CD4-positive, CD25-positive, alpha-beta regulatory T cell (primary cell): ENCODE results near the gene CPS1. TPM values are rescaled to one million over a fixed set of nuclear protein-coding genes. Genes with fewer than 3 reads are reported as not detected.

Experiments used
- ATAC-seq, 2 donors: fragments of 150-1000 bp; cut with Tn5 transposase; one replicate each; pipeline ENCODE4 v1.10.0; 2021; ENCODE audit warnings: low read depth in 2 of 2, moderate number of reproducible peaks in 2 of 2, moderate library complexity in 1 of 2
- DNase-seq, 3 donors: peaks; one replicate each; pipeline versions ENCODE4 v3.0.0 to v3.0.0-alpha.2; 2012 to 2022; ENCODE audit warnings: mixed read lengths in 1 of 3
- H3K27ac ChIP-seq: one replicate; pipeline ENCODE4 v1.7.0; 2013; ENCODE audit warnings: mild to moderate bottlenecking, low read length; ENCODE audit not compliant: insufficient read depth, poor library complexity, severe bottlenecking
- H3K27me3 ChIP-seq: one replicate; pipeline ENCODE4 v1.7.0; 2013; ENCODE audit warnings: low read length; ENCODE audit not compliant: control insufficient read depth, insufficient read depth
- H3K36me3 ChIP-seq: one replicate; pipeline ENCODE4 v1.7.0; 2013; ENCODE audit warnings: mild to moderate bottlenecking, low read length, moderate library complexity; ENCODE audit not compliant: control insufficient read depth, insufficient read depth
- H3K4me1 ChIP-seq: 2 replicates; pipeline ENCODE4 v1.7.0; 2013; ENCODE audit warnings: mild to moderate bottlenecking, low read length; ENCODE audit not compliant: insufficient read depth, control insufficient read depth, poor library complexity, severe bottlenecking
- H3K4me3 ChIP-seq: one replicate; pipeline ENCODE4 v1.7.0; 2013; ENCODE audit warnings: low read depth, mild to moderate bottlenecking, low read length, moderate library complexity
- H3K9me3 ChIP-seq, 2 experiments: 1 replicate in 1 of 2; 2 replicates in 1 of 2; pipeline ENCODE4 v1.7.0; 2013; ENCODE audit warnings: low read length in 2 of 2, mild to moderate bottlenecking in 1 of 2, moderate library complexity in 1 of 2; ENCODE audit not compliant: control insufficient read depth in 2 of 2
- H3K27ac Mint-ChIP-seq, 3 donors: one replicate each; pipeline ENCODE4 v1.8.0; 2020 to 2022; ENCODE audit warnings: mild to moderate bottlenecking in 3 of 3, mixed read lengths in 3 of 3, moderate library complexity in 2 of 3
- H3K27me3 Mint-ChIP-seq: one replicate; pipeline ENCODE4 v1.8.0; 2022; ENCODE audit warnings: mild to moderate bottlenecking, mixed read lengths
- H3K36me3 Mint-ChIP-seq: one replicate; pipeline ENCODE4 v1.8.0; 2020; ENCODE audit warnings: mixed read lengths
- H3K4me1 Mint-ChIP-seq, 4 donors: one replicate each; pipeline ENCODE4 v1.8.0; 2020 to 2022; ENCODE audit warnings: mixed read lengths in 4 of 4, mild to moderate bottlenecking in 1 of 4
- H3K4me3 Mint-ChIP-seq, 4 donors: one replicate each; pipeline ENCODE4 v1.8.0; 2020 to 2022; ENCODE audit warnings: mild to moderate bottlenecking in 4 of 4, mixed read lengths in 4 of 4, moderate library complexity in 3 of 4
- H3K9me3 Mint-ChIP-seq, 7 donors: one replicate each; pipeline ENCODE4 v1.8.0; 2020 to 2022; ENCODE audit warnings: mixed read lengths in 7 of 7, mild to moderate bottlenecking in 3 of 7, moderate library complexity in 2 of 7
- polyA plus RNA-seq, 4 donors: library from polyadenylated mRNA; unstranded; fragments of 300-500 nt; fragmentation: Illumina TruSeq; gene quantifications; one replicate each; pipeline ENCODE4 v1.2.3, GENCODE V29; 2021
- total RNA-seq: library from RNA; stranded (reverse); gene quantifications from one replicate; pipeline ENCODE4 v1.2.3, GENCODE V29; 2022

CPS1 gene
- total and polyA plus RNA-seq, 5 donors from 2014 or later: 0.59 TPM; not detected in 4

DNA sequence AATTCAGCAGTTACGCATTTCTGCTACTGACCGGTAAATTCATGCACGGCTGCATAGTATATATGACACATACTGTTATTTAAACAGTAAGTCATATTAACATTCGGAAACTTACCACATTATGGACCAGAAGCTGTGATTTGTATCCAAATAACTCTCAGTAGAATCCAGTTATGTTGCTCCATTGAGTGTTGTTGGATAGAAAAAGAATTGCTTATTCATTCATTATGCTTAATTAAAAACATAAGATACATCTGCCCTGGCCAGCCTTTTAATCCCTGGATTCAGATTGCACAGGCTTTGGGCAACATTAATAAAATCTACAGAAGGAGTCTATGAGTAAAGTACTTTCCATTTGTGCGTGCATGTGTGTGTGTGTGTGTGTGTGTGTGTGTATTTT is 111.3 kb downstream of the CPS1 start:
- H3K4me3 Mint-ChIP-seq: no peak overlapping the region

DNA sequence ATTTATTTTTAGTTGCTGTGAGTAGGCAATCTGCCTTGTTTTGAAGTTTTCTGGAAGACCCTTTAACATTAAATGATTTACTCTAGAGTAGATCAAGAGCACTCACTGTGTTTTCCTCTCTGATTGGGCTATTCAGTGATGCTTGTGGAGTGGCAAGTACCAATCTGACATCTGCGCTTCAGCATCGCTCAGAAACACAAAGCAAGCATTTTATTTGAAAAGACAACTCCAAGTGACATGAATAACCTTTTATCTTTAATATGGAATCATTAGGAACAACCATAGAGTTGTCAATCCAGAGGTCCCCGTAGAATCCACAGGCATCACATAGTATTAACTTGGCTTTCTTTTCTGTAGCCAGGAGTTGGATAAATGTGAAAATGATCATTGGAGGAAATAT is 114.7 kb downstream of the CPS1 start:
- no peak overlapping the region for H3K4me3 Mint-ChIP-seq
- no peaks in the 10 kb centered on the region for H3K36me3 Mint-ChIP-seq
- H3K27me3 Mint-ChIP-seq: no peaks in the 10 kb centered on the region
- no peak overlapping the region for H3K27ac Mint-ChIP-seq
- Histone ChIP-seq H3K27ac (no peak overlapping the region), H3K4me1 (no peaks in the 10 kb centered on the region), H3K36me3 (no peaks in the 10 kb centered on the region), H3K27me3 (no peaks in the 10 kb centered on the region), H3K9me3 (no peaks in the 10 kb centered on the region), H3K4me3 (no peak overlapping the region)
- H3K4me1 Mint-ChIP-seq: no peaks in the 10 kb centered on the region
- ATAC-seq (no peak), DNase-seq (no peak)
- H3K9me3 Mint-ChIP-seq: peaks cover 0 to 7% (median 0%) of the 10 kb centered on the region in 7 donors

More for the DNA sequence above, 111.3 kb downstream of the CPS1 start:
- Mint-ChIP-seq H3K4me1 (no peaks in the 10 kb centered on the region), H3K36me3 (no peaks in the 10 kb centered on the region), H3K9me3 (peaks cover 0 to 4% (median 0%) of the 10 kb centered on the region in 7 donors), H3K27me3 (no peaks in the 10 kb centered on the region), H3K27ac (no peak overlapping the region)
- ATAC-seq: no peak
- H3K27me3 ChIP-seq: no peaks in the 10 kb centered on the region
- no peak overlapping the region for H3K27ac ChIP-seq
- no peaks in the 10 kb centered on the region for H3K4me1 ChIP-seq
- H3K9me3 ChIP-seq: no peaks in the 10 kb centered on the region
- DNase-seq: no peak
- H3K4me3 ChIP-seq: no peak overlapping the region
- H3K36me3 ChIP-seq: no peaks in the 10 kb centered on the region

DNA sequence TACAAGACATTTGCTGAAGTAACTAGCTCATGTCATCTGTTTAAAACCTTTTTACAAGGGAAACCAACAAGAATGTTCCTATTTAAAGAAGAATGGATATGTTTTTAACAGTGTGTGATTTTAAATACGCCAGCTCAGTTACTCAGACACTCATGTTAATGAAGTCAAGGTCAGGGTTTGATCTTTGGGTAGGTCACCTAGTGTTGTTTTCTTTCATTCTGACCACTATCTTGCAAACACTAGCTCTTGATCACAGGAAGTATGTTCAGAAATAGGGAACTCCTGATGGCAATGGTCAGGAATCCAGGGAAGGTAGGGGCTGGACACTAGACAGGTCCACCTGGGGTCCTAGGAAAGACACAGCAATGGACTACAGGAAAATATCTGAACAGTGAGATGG is 116.7 kb downstream of the CPS1 start:
- H3K9me3 ChIP-seq: no peaks in the 10 kb centered on the region
- Mint-ChIP-seq H3K36me3 (no peaks in the 10 kb centered on the region), H3K4me3 (no peak overlapping the region), H3K27ac (no peak overlapping the region), H3K4me1 (no peaks in the 10 kb centered on the region), H3K27me3 (no peaks in the 10 kb centered on the region), H3K9me3 (peaks cover 0 to 7% (median 0%) of the 10 kb centered on the region in 7 donors)
- no peak overlapping the region for H3K27ac ChIP-seq
- H3K4me3 ChIP-seq: no peak overlapping the region
- no peaks in the 10 kb centered on the region for H3K36me3 ChIP-seq
- H3K27me3 ChIP-seq: no peaks in the 10 kb centered on the region
- ATAC-seq: no peak
- no peak for DNase-seq
- no peaks in the 10 kb centered on the region for H3K4me1 ChIP-seq

DNA sequence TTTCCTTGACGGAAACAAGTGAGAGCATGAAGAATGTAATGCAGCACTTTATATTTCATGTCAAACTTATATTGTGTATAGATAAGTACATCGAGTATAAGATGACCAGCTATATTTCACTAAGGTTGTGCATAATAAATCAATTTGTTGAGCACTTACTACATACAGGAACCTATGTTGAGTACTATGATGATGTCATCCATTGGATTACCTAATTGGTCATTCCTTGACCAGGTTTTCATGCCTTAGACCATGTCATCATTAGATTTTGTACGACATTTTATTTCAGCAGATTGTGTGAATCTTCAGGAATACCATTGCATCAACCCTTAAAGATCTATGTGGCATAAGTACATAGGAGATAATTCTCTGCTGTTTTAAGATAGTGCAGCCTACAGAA is 119.7 kb downstream of the CPS1 start:
- Histone ChIP-seq H3K4me1 (no peaks in the 10 kb centered on the region), H3K27me3 (no peaks in the 10 kb centered on the region), H3K4me3 (no peak overlapping the region), H3K27ac (no peak overlapping the region), H3K36me3 (no peaks in the 10 kb centered on the region), H3K9me3 (no peaks in the 10 kb centered on the region)
- Mint-ChIP-seq H3K4me3 (no peak overlapping the region), H3K9me3 (peaks cover 0 to 4% (median 0%) of the 10 kb centered on the region in 7 donors), H3K27me3 (no peaks in the 10 kb centered on the region), H3K4me1 (no peaks in the 10 kb centered on the region), H3K36me3 (no peaks in the 10 kb centered on the region), H3K27ac (no peak overlapping the region)
- no peak for ATAC-seq
- no peak for DNase-seq

- H3K27ac Mint-ChIP-seq: no peak overlapping the region
- Histone ChIP-seq H3K4me3 (no peak overlapping the region), H3K9me3 (no peaks in the 10 kb centered on the region), H3K27me3 (no peaks in the 10 kb centered on the region), H3K27ac (no peak overlapping the region), H3K36me3 (no peaks in the 10 kb centered on the region), H3K4me1 (no peaks in the 10 kb centered on the region)
- no peaks in the 10 kb centered on the region for H3K4me1 Mint-ChIP-seq
- H3K4me3 Mint-ChIP-seq: no peak overlapping the region
- no peak for DNase-seq
- H3K36me3 Mint-ChIP-seq: no peaks in the 10 kb centered on the region
- no peak for ATAC-seq
- H3K27me3 Mint-ChIP-seq: no peaks in the 10 kb centered on the region
- peaks cover 0 to 4% (median 0%) of the 10 kb centered on the region in 7 donors for H3K9me3 Mint-ChIP-seq
These were observed 125.1 kb downstream of the CPS1 start for GRCh38 chr2:210681491-210681890.

DNA sequence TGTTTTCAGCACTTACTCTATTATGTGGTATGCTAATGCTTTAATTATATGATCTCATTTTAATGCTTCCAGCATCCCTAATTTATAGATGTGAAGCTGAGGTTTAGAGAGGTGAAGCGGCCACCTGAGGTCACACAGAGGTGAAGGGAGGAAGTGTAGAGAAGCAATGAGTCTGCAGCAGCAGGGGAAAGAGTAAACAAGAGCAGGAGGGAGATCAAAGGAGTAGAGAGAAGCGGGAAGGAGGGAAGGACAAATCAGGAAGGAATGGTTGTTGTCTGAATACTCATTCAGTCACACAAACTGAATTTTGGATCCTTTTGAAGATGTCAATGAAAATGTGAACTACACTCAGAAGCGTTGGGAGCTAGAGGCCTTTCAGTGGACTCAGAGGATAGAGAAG is 130.0 kb downstream of the CPS1 start:
- Mint-ChIP-seq H3K9me3 (peaks cover 0 to 7% (median 0%) of the 10 kb centered on the region in 7 donors), H3K4me3 (no peak overlapping the region), H3K36me3 (no peaks in the 10 kb centered on the region), H3K27me3 (no peaks in the 10 kb centered on the region), H3K27ac (no peak overlapping the region), H3K4me1 (no peaks in the 10 kb centered on the region)
- Histone ChIP-seq H3K27me3 (no peaks in the 10 kb centered on the region), H3K4me1 (no peaks in the 10 kb centered on the region), H3K4me3 (no peak overlapping the region), H3K36me3 (no peaks in the 10 kb centered on the region), H3K27ac (no peak overlapping the region), H3K9me3 (no peaks in the 10 kb centered on the region)
- DNase-seq: no peak
- ATAC-seq: no peak

DNA sequence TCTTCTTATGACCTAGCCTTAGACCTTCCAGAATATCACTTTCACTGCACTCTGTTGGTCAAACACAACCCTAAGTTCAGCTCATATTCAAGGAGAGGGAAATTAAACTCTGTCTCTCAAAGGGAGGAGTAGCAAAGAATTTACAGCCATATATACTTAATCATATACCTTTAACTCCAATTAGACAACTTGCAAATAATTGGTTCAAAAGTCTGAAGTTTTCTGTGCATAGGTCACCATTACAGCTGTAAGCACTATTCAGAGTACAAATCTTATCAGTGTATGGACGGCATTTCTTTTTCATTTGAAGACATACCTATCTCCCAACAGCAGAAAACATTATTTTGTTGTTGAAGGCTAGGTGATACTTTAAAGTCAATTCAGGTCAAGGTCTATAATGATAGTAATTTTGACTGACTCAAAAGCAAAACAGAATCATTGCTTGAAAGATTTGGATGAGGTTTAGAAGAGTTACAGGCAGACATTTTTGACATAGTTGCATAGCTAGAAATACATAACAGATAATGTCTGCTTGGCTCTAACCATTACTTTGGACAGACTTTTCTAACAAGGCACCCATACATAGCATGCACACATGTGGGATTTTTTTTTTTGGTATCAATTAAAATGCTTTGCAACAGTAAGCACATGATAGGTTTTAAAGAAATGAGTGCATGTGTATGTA is 131.5 kb downstream of the CPS1 start:
- H3K27ac ChIP-seq: no peak overlapping the region
- H3K36me3 ChIP-seq: no peaks in the 10 kb centered on the region
- no peak overlapping the region for H3K4me3 ChIP-seq
- H3K27me3 ChIP-seq: no peaks in the 10 kb centered on the region
- H3K4me3 Mint-ChIP-seq: no peak overlapping the region
- peaks cover 0 to 7% (median 0%) of the 10 kb centered on the region in 7 donors for H3K9me3 Mint-ChIP-seq
- H3K36me3 Mint-ChIP-seq: no peaks in the 10 kb centered on the region
- no peak overlapping the region for H3K27ac Mint-ChIP-seq
- DNase-seq (no peak), ATAC-seq (no peak)
- no peaks in the 10 kb centered on the region for H3K9me3 ChIP-seq
- H3K27me3 Mint-ChIP-seq: no peaks in the 10 kb centered on the region
- no peaks in the 10 kb centered on the region for H3K4me1 Mint-ChIP-seq
- no peaks in the 10 kb centered on the region for H3K4me1 ChIP-seq

GRCh38 chr2:210707900-210708299 is 151.5 kb downstream of the CPS1 start:
- no peaks in the 10 kb centered on the region for H3K4me1 Mint-ChIP-seq
- Histone ChIP-seq H3K27me3 (no peaks in the 10 kb centered on the region), H3K4me1 (no peaks in the 10 kb centered on the region), H3K4me3 (no peak overlapping the region), H3K9me3 (no peaks in the 10 kb centered on the region), H3K27ac (no peak overlapping the region), H3K36me3 (no peaks in the 10 kb centered on the region)
- peaks cover 0 to 2% (median 0%) of the 10 kb centered on the region in 7 donors for H3K9me3 Mint-ChIP-seq
- H3K36me3 Mint-ChIP-seq: no peaks in the 10 kb centered on the region
- ATAC-seq (no peak), DNase-seq (no peak)
- no peak overlapping the region for H3K27ac Mint-ChIP-seq
- no peaks in the 10 kb centered on the region for H3K27me3 Mint-ChIP-seq
- H3K4me3 Mint-ChIP-seq: no peak overlapping the region
